Activated naive CD4-positive, alpha-beta T cell (primary cell): Measurements from ENCODE around the gene DOK7.

Source experiments
- DNase-seq, 4 experiments: peaks; one replicate each; lab custom pipeline; 2025; lab: John Stamatoyannopoulos, UW

The DOK7 gene

DNA sequence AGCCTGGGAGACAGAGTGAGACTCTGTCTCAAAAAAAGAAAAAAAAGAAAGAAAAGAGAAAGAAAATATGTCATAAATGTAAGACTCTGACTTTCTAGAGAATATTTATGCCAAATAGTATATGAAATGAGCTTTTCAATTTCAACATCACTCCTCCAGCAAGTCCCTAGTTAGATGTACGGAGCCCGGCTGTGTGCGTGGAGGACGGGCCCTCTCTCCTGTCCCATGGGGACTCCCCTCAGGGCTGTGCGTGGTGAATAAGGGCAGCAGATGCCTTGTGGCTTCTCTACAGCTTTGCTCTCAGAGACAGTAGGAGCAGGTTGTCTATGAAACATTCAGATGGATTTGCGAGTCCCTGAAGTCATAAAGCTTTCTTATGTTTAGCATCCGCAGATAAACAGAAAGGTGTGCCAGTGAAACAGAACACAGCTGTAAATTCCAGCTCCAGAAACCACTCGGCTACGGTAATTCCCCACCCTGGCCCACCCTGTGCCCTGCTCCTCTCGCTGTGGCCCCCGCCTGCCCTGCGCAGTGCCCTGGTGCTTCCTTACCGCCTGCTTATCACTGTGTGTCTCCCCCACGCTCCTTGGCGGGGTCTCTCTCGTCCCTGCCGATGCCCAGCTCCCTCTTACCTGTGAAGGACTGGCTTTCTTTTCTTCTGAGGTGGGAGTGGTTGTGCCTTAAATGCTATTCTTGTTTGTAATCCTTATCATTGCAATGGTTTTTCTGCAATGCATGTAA lies 35.2 kb upstream of the DOK7 start:
- DNase-seq: no peak

DNA sequence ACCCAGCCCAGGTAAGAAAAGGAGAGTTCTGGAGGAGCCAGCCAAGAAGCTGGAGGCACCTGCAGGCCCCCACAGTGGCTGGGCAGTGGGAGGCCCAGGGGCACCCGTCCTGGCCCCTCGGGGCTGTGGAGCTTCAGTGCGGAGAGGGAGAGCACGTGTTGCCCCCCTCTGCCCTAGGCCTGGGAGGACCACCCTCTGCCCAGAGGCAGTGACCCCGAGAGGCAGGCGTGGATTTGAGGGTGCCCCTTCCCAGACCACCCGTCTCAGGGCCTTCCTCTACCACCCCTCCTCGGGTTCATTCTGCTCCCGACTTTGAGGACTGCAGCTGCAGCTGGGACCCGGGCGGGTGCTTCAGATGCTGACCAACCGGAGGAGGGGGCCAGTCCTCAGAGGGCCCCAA lies 33.5 kb upstream of the DOK7 start:
- DNase-seq: no peak

DNA sequence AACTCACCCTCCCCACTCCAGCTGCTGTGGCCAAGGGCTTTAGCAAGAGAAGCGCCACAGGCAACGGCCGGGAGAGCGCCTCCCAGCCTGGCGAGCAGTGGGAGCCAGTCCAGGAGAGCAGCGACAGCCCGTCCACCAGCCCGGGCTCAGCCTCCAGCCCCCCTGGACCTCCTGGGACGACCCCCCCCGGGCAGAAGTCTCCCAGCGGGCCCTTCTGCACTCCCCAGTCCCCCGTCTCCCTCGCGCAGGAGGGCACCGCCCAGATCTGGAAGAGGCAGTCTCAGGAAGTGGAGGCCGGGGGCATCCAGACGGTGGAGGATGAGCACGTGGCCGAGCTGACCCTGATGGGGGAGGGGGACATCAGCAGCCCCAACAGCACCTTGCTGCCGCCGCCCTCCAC lies 32.6 kb upstream of the DOK7 start:
- no peak for DNase-seq

DNA sequence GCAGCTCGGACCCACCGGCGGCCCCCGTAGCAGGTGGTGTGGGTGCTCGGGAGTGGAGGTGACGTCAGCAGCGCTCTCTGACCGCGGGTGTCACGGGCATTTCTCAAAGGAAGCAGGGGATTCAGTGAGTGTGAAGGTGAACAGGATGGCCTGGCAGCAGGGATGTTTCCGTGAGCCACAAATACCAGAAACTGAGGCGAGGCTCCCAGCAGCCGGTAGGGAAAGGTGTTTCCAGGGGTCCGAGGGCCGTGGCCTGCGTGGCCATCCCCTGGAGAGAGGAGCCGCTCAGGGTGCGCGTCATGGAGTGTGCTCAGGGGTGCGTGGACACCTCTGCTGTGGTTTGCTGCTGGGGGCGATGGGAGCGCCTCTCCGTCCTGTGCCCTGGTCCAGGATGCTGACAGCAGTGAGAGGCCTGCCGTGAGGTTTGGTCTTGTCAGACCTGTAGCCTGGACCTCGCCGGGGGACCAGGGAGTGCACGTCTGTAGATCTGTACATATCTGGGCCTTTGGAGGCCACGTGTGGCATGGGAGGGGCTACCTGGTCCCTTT lies 31.6 kb upstream of the DOK7 start:
- no peak for DNase-seq

DNA sequence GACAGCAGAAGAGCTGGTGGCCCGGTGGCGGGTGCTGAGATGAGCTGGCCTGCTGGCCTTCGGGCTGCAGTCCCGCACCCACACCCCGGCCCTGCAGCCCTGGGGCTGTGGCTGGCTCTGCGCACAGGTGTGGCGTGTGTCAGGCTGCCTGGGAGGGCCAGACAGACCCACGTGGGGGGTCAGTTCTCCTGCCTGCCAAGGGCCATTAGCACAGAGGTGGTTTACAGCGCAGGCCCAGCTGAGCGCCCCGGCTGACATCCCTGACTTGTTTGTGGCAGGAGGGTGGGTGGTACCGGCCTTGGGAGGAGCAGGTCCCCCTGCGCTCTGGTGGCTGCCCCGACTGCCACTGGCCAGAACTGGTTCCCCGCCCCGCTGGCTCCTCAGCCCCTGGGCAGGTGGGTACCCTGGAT lies 30.7 kb upstream of the DOK7 start:
- DNase-seq: no peak

- DNase-seq: no peak
These were observed 29.8 kb upstream of the DOK7 start for GRCh38 chr4:3433138-3433869.

DNA sequence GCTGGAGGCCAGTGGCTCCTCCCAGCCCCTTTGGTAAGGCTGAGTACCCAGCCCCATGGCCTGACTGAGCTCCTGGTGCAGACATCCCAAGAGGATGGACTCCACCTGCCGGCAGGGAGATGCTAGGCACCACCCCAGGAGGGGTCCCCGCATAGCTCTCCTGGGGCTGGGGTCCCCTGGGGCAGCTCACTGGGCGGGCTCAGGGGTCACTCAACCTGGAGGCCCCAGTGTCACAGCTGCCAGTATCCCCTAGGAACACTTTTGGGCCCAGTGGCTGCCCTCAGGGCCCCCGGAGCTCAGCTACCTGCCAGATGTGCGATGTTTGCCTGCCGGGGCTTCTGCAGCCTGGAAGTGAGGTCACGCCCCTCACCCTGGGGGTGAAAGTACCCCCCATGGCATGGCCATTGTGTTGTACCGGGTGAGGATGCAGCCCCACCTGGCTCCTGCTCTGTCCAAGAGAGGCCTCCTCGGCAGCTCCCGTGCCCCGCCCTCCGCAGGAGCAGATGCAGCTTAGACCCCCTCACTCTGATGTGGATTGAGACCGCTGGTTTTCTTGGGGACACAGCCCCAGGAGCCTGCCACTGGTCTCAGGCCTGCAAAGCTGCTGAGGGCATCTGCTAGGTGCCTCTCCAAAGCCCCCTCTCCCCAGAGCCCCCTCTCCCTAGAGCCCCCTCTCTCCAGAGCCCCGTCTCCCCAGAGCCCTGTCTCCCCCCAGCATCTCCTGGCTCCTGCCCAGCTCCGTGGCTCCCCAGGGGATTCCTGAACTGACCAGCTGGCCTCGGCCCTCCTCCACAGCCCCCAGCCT lies 28.0 kb upstream of the DOK7 start:
- no peak for DNase-seq

DNA sequence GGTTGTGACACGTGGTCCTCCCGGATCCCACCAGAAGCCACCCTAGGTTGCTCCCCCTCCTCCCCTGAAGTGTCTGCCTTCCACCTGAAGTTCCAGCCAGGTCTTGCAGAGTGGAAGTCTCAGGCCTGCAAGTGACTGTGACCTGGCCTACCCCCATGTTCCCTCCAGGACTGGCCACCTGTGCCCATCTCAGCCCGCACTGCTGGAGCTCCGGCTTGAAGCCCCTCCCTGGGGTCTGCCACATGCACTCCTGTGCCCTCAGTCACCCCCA lies 27.5 kb upstream of the DOK7 start:
- DNase-seq: no peak

DNA sequence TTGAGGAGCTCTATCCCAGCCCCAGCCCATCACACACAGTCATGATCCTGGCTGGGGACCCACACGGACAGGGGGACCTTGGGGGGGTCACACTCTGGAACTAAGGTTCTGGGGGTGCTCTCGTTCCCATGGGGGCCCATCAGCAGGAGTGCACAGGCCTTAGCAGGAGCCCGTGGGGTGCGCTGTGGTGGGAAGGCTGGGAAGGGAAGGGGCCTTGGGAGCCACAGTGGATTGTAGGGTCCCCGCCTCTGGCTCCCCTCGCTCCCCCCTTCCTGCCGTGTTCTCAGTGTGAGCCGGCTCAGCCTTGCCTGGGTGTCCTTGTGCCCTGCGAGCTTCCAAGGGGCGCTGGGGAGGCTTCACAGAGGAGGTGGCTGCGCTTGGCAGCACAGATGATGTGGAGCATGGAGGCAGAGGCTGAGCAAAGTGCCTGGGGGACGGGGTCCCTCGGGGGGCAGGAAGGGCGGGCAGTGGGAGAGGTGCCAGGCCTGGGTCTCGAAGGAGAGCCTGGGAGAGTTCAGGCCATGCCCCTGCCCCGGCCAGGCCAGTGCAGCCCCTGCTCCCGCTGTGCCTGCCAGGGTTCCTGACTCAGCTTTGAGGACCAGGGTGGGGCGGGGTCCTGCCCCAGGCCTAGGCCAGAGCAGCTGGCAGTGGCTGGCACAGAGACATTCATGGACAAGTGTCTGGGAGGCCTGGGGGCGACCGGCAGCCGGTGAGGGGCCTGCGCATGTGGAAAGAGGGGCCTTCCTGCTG lies 26.9 kb upstream of the DOK7 start:
- DNase-seq: no peak

DNA sequence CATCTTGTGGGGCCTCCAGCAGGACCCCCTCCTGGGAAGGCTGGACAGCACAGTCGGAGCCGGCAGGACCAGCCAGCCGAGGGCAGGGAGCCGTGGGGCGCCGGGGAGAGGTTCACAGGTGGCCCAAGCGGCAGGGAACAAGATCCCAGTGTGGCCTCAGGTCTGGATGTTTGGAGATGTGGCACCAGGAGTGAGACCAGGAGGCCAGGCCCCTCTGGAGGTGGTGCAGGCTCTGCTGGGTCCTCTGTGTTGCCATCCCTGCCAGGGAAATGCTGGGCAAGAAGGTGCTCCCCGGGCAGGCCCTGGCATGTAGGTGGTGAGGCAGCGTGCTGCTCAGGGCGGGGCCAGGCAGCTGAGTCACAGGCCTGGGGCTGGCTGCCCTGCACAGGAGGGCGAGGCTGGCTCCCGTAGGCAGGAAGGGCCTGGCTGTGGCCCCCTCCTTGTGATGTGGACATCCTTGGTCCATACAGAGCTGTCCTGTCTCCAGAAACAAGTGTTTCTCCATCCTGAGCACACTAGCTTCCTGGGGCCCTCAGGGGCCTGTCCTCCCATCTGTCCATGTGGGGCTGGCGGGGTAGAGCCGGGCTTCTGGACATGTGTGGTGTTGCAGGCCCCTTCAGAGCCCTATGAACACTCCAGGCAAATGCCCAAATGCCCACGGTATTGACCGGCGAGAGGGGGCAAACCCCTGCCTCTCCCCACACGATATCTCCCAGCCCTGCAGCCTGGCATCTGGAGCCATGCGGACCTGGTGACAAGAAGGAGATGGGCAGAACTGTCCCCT lies 26.1 kb upstream of the DOK7 start:
- no peak for DNase-seq

DNA sequence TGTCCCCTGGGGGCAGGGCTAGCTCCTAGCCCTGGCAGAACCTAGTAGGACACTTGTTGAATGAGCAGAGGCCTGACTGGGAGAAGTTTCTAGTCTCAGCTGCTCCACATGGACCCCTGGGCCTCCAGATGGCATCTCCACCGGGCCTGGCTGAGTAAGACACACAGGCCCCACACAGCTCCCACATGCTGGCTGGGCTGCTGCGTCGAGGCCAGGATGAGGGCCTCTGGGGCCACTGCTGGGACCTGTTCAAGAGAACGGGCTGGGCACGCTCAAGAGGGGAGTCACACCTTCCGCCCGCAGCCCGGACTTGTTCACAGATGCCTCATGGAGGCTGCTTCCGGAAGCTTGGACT lies 25.5 kb upstream of the DOK7 start:
- no peak for DNase-seq

DNA sequence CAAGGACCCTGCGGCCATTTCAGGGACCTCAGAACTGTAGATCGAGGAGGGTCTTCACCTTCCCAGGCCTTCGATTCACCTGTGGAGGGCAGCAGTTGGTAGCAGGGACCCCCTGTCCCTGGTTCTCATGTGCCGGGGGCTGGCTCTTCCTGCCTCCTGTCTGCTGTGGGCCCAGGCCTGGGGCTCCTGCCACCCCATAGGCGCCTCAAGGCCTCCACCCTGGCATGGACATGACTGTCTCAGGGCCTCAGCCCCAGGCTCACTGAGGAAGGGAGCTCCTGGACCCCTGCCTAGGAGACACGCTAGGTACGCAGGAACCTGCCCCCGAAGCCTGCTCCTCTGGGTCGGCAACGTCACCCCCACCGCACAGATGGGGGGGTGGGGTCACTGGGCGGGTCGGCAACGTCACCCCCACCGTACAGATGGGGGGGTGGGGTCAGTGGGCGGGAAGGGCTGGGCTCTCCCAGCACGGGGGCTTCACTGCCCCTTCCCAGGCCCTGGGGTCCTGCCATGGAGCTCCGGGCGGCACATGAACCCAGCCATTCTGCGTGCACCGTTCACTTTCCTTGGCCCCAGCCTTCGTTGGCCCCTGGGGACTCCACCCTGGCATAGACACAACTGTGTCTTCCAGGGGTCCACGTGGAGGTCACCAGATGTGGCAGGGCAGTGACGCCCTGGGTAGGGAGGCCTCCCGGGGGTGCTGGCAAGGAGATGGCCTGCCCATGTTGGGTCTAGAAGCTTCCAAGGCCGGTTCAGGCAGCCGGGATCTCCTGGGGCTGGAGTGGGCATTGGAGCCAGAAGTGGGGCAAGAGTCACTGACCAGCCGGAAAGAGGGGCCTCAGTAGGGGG lies 24.9 kb upstream of the DOK7 start:
- DNase-seq: no peak

DNA sequence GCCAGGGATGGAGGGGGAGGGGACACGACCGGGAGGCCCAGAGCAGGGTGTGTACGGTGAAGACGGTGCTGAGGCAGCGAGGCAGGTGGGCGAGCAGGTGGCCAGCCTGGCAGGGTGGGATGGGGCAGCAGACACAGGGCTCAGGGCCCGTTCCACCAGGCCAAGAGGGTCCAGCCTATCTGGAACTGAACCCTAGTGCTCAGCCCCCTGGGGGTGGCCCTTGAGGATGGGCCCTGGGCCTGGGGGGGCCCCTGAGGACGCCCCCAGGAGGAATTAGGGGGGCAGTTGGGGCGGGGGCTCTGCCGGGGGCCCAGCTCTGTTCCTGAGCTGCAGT lies 24.3 kb upstream of the DOK7 start:
- DNase-seq: no peak

- no peak for DNase-seq
These were observed 23.7 kb upstream of the DOK7 start for GRCh38 chr4:3439391-3439790.

GRCh38 chr4:3440011-3440410 lies 23.1 kb upstream of the DOK7 start:
- no peak for DNase-seq

GRCh38 chr4:3440979-3441500 lies 22.1 kb upstream of the DOK7 start:
- no peak for DNase-seq

DNA sequence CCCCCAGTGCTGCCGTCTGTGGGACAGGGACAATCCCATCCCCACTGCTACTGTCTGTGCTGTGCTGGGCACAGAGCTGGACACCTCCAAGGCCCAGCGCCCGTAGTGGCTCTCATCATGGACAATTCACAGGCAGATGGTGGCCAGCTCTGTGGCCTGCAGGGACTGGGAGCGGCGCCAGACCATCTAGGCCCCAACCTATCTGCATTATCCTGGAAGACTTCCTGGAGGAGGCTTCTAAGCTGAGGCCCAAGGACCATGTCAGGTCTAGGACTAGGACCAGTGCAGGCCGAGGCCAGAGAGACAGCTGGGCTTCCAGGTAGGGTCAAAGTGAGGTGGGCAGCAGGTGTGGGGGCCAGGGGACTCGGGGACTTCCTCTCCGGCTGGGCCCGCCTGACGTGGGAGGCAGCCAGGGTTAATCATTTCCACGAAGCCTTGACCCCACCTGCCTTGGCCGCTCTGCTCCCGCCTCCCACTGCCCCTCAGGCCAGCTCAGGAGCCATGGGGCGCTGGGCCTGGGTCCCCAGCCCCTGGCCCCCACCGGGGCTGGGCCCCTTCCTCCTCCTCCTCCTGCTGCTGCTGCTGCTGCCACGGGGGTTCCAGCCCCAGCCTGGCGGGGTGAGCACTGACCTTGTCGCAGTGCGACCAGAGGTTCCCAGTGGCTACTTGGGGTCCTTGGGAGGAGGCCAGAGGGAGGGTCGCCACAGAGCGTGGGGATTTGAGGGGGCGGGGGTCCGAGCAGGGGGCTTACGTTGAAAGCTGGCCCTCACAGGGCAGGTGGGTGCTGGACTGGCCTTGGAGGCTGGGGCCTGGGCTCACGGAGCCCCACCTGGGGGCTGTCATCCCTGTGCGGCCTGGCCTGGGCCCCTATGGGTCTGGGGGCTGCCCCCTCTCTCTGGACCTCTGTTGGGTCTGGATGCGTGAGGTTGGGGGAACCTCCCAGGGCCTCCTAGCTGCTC lies 21.3 kb upstream of the DOK7 start, which contains the start of gene HGFAC:
HGFAC (plus strand) TSS at position 468 of the 959 bp plus-strand sequence; CDS start at position 502, 34 bp downstream.
- no peak for DNase-seq

- no peak for DNase-seq
These were observed 20.6 kb upstream of the DOK7 start for GRCh38 chr4:3442460-3442958.
